ENCODE measurements around the gene NFX1. TPM values are rescaled to one million over a fixed set of nuclear protein-coding genes. Genes with fewer than 3 reads are reported as not detected.

Gene NFX1
- total RNA-seq (10 to 100 TPM; 32.2 to 42.0 TPM), total RNA-seq (73.5 to 84.1 reads per million in 2 donors)

DNA sequence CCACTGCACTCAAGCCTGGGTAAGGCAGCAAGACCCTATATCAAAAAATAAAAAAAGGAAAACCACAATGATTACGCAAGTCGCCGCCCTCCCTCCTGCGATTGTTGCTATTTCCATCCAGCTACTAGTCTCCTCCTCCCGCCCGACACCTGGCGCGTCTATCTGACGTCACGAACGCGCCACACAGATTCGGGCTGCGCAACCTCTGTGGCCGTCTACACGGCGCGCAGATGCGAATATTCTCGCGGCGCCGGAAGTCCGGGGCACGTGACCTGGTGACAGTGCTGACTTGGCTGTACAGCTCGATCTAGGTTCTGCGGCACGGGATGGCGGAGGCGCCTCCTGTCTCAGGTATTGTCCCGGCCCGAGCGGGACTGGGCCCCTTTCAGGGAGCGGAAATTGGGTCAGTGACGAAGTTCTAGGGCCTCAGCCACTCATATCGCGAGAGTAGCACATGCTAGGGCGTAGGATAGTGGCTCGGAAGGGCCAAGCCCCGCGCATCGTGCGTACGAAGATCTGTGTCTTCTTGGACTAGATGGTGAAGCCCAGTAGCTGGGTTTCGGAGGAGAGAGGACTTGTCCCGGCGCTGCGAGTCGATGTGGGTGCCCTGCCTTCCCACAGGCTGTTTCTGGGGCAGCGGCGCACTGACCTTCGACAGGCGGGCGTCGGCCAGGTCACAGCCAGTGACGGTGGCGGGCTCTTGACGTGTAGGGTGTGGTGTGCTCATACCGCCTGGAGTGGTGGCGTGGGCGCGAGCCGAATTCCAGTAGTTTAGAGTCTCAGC, at the start of gene NFX1:
TSS of gene NFX1 (plus strand) at position 270 of the 784 bp plus-strand sequence. CDS start at position 327, 57 bp downstream.
- DNase-seq (peak; percentile 94 to 97 (median 97)), ATAC-seq (peak; percentile 88)
- Mint-ChIP-seq H3K27me3 (no peaks in the 10 kb centered on the region), H3K36me3 (ENCODE audit: low read depth) (peaks cover 7% of the 10 kb centered on the region), H3K4me1 (peaks cover 36% of the 10 kb centered on the region), H3K27ac (peak within 1 kb of the TSS; percentile 98), H3K4me3 (peak within 1 kb of the TSS; percentile 85)
- H3K9me3 ChIP-seq (ENCODE audit: control insufficient read depth, low read length, poor library complexity, severe bottlenecking), result no peaks in the 10 kb centered on the region

DNA sequence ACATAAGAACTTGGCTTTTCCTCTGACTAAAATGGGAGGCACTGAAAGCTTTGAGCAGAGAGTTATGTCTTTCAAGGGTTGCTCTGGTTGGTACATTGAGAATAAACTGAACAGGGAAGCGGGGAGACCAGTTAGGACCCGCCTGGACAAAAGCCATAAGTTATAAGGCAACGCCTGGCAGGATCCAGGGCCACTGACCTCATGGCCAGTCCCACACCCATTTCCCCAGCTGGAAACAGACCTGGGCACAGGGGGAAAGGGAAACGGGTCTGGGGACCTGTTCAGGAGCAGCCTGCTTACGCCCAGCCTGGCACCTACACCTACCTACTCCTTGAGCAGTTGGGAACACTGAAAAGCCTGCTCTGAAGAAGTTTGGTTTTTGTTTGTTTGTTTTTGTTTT, 49.0 kb upstream of the NFX1 start:
- H3K27ac Mint-ChIP-seq, result no peak overlapping the region
- peaks cover 14% of the 10 kb centered on the region for H3K27me3 Mint-ChIP-seq
- H3K9me3 ChIP-seq (ENCODE audit: control insufficient read depth, low read length, poor library complexity, severe bottlenecking), result no peaks in the 10 kb centered on the region
- ATAC-seq (no peak), DNase-seq (no peak)
- no peak overlapping the region for H3K4me3 Mint-ChIP-seq
- peaks cover 3% of the 10 kb centered on the region for H3K36me3 Mint-ChIP-seq (ENCODE audit: low read depth)
- H3K4me1 Mint-ChIP-seq, result peaks cover 2% of the 10 kb centered on the region

DNA sequence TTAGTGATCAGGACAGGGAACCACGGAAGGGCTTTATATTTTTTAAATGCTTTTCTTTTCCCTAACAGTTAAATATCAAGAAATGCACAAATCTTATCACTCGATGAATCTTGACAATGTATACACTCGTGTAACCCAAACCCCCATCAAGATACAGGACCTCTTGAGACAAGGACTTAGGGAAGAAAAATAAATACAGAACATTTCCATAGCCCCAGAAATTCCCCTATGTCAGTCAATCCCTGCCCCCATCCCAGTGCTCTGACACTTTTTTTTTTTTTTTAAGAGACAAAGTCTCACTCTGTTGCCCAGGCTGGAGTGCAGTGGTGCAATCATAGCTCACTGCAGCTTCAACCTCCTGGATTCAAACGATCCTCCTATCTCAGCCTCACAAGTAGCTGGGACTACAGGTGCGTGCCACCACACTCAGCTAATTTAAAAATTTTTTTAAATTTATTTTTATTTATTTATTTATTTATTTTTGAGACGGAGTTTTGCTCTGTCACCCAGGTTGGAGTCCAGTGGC, 47.6 kb upstream of the NFX1 start:
- no peak for DNase-seq
- Mint-ChIP-seq H3K4me3 (no peak overlapping the region), H3K27ac (no peak overlapping the region), H3K4me1 (peaks cover 2% of the 10 kb centered on the region), H3K36me3 (ENCODE audit: low read depth) (peaks cover 8% of the 10 kb centered on the region), H3K27me3 (peaks cover 14% of the 10 kb centered on the region)
- H3K9me3 ChIP-seq (ENCODE audit: control insufficient read depth, low read length, poor library complexity, severe bottlenecking), result no peaks in the 10 kb centered on the region
- ATAC-seq, result no peak

DNA sequence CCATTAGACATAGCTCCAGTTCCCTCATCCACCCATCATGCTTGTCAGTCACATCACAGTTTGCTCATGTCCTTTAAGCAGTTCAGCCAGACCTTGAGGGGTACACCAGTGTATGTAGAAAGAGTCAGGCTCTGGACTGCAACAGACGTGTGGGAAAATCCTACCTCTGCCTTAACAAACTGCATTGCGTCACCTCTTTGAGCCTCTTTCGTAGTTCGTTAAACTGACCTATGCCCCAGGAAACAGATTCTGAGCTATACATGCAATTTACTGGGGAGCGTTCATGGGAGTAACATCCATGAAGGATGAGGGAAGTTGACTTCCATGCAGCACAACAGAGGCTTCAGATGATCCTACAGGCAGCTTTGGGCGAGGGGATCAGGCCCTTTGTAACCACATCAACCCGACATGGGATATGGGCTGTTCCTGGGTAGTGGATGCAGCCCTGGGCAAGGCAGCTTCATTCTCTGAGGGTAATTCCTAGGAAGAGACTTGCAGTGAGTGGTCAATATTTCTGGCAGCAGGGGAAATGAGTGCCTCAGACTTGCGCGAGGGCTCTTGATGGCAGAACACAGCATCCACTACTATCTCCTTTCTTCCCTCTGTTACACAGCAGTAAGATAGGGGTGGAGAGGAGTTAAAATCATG, 46.1 kb upstream of the NFX1 start:
- DNase-seq, result no peak
- Mint-ChIP-seq H3K27ac (no peak overlapping the region), H3K4me1 (peaks cover 5% of the 10 kb centered on the region), H3K36me3 (ENCODE audit: low read depth) (peaks cover 12% of the 10 kb centered on the region), H3K4me3 (no peak overlapping the region), H3K27me3 (peaks cover 14% of the 10 kb centered on the region)
- H3K9me3 ChIP-seq (ENCODE audit: control insufficient read depth, low read length, poor library complexity, severe bottlenecking), result no peaks in the 10 kb centered on the region
- ATAC-seq, result no peak

DNA sequence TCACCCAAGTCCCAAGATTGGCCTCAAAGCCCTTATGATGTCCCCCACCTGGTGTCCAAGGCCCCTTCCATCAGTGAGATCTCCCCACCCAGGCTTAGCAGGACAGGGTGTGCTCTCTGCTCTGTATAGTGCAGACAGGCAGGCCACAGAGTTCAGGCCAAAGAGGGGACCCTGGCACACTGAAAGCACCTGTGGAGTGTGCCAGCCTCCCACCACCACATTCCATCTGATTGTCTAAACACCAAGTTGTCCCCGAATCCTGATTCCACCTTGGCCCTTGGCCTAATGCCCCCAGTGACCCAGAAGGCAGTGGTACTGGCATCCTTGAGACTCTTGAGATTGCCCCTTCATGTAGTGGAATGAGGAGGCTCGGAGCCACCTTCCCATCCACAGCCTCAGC, 45.0 kb upstream of the NFX1 start:
- Mint-ChIP-seq H3K4me3 (no peak overlapping the region), H3K4me1 (peaks cover 5% of the 10 kb centered on the region), H3K27me3 (peaks cover 8% of the 10 kb centered on the region), H3K36me3 (ENCODE audit: low read depth) (peaks cover 14% of the 10 kb centered on the region), H3K27ac (peak overlapping the region; percentile 54)
- no peak for DNase-seq
- no peak for ATAC-seq
- no peaks in the 10 kb centered on the region for H3K9me3 ChIP-seq (ENCODE audit: control insufficient read depth, low read length, poor library complexity, severe bottlenecking)

DNA sequence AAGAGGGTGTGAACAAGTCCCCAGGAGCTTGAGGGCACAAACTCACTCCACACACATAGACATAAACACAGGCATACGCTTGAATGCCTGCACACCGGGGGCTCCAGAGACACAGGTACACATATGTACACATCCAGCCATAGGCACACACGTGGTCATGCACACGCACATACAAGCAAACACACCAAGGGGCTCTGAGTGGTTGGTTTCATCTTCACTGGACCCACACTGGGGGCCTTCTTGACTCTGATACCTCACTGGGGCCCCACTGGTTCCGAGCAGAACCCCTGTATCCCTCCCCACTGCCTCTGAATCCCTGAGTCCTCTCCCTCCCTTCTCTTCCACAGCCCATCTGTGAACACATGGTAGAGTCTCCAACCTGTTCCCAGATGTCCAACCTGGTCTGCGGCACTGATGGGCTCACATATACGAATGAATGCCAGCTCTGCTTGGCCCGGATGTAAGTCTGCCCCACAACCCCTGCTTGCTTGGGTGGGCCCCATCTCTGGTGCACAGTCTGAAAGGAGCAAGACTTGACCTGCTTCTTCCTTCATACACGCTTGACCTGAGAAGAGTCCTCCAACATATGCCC, 44.0 kb upstream of the NFX1 start:
- no peak for DNase-seq
- peaks cover 11% of the 10 kb centered on the region for H3K36me3 Mint-ChIP-seq (ENCODE audit: low read depth)
- H3K4me1 Mint-ChIP-seq, result peaks cover 5% of the 10 kb centered on the region
- no peak for ATAC-seq
- H3K27ac Mint-ChIP-seq, result no peak overlapping the region
- no peak overlapping the region for H3K4me3 Mint-ChIP-seq
- H3K27me3 Mint-ChIP-seq, result no peaks in the 10 kb centered on the region
- no peaks in the 10 kb centered on the region for H3K9me3 ChIP-seq (ENCODE audit: control insufficient read depth, low read length, poor library complexity, severe bottlenecking)

DNA sequence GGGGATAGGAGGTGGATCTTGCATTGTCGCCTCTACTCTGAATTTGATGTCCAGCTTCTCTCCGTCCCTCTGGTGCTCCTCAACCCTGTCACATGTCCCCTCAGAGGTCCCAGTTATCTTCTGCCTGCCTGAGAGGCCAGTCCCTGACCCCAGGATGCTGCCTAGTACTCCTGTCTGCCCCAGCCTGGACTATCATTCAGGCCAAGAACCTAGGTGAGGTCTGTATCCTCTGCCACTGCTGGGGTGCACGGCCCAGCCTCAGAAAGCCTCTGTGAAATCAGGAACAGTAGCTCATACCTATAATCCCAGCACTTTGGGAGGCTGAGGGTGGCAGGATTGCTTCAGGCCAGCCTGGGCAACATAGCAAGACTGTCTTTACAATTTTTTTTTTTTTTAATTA, 41.7 kb upstream of the NFX1 start:
- Mint-ChIP-seq H3K4me1 (peaks cover 7% of the 10 kb centered on the region), H3K36me3 (ENCODE audit: low read depth) (peaks cover 18% of the 10 kb centered on the region), H3K4me3 (no peak overlapping the region), H3K27ac (no peak overlapping the region), H3K27me3 (no peaks in the 10 kb centered on the region)
- no peaks in the 10 kb centered on the region for H3K9me3 ChIP-seq (ENCODE audit: control insufficient read depth, low read length, poor library complexity, severe bottlenecking)
- DNase-seq (no peak), ATAC-seq (no peak)

DNA sequence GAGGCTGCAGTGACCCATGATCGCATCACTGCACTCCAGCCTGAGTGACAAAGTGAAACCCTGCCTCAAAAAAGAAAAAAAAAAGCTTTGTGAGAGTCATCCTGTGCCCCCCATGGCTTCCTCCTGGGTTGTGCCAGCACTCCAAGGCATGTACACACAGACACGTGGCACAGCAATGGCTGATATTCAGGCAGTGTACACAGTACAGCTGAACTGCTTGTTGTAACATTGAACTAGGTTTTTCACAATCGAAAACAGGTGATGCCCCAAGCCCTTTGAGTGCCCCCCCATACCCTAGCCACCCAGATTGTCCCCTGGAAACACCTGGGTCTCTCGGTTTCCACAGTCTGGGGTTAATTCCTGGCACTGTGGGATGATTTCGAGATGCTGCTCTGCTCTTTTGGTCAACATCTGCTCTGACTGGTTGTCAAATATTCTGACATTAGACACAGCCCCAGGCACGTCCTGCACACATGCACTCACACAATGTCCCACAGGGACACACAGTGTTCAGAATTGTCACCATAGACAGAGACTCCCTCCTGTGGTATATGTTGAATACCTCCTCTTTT, 41.1 kb upstream of the NFX1 start:
- H3K9me3 ChIP-seq (ENCODE audit: control insufficient read depth, low read length, poor library complexity, severe bottlenecking), result no peaks in the 10 kb centered on the region
- ATAC-seq (no peak), DNase-seq (no peak)
- Mint-ChIP-seq H3K27ac (no peak overlapping the region), H3K27me3 (no peaks in the 10 kb centered on the region), H3K4me1 (peaks cover 7% of the 10 kb centered on the region), H3K36me3 (ENCODE audit: low read depth) (peaks cover 18% of the 10 kb centered on the region), H3K4me3 (no peak overlapping the region)

DNA sequence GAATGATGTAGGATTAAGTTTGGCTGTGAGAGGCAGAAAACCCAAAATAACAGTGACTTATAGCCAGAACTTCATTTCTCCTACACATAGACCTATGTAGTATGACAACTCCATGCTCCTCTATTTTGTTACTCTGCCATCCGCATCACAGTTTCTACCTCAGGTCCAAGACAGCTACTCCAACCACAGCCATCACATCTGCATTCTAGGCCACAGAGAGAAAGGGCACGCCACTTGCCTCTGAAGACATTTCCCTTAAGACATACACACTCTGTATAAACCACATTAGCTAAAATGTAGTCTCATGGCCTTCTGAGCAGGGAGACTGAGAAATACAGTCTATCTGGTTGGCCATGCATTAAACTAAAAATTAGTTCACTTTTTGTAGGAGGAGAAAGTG, 40.3 kb upstream of the NFX1 start:
- Mint-ChIP-seq H3K4me3 (no peak overlapping the region), H3K4me1 (peaks cover 7% of the 10 kb centered on the region), H3K27ac (no peak overlapping the region), H3K27me3 (no peaks in the 10 kb centered on the region), H3K36me3 (ENCODE audit: low read depth) (peaks cover 18% of the 10 kb centered on the region)
- H3K9me3 ChIP-seq (ENCODE audit: control insufficient read depth, low read length, poor library complexity, severe bottlenecking), result no peaks in the 10 kb centered on the region
- DNase-seq (no peak), ATAC-seq (no peak)

DNA sequence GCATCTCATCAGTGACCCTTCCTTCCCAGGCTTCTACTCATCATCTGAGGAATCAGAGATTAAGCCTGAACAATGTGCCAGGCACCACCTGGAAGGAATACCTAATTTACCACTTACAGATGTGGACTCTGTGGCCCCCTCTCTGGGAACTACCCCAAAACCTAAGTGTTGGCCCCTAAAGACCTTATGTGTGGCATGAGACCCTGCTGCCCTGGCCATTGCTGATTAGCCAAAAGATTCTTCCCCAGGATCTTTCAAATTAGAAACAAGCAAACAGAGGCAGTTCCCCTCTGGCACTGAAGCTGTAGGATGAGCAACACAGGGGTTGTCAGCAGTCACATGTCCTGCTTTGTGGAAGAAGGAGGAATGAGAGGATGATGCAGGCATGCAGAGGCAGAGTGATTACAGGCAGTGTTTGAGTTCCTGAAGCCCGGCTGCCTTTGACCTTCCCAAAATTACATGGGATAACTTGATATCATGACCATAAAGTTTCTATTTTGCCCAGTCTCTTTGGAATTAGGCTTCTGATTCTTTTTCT, 39.8 kb upstream of the NFX1 start:
- DNase-seq (no peak), ATAC-seq (no peak)
- H3K9me3 ChIP-seq (ENCODE audit: control insufficient read depth, low read length, poor library complexity, severe bottlenecking), result no peaks in the 10 kb centered on the region
- Mint-ChIP-seq H3K4me1 (peaks cover 7% of the 10 kb centered on the region), H3K27me3 (no peaks in the 10 kb centered on the region), H3K4me3 (no peak overlapping the region), H3K27ac (no peak overlapping the region), H3K36me3 (ENCODE audit: low read depth) (peaks cover 18% of the 10 kb centered on the region)

DNA sequence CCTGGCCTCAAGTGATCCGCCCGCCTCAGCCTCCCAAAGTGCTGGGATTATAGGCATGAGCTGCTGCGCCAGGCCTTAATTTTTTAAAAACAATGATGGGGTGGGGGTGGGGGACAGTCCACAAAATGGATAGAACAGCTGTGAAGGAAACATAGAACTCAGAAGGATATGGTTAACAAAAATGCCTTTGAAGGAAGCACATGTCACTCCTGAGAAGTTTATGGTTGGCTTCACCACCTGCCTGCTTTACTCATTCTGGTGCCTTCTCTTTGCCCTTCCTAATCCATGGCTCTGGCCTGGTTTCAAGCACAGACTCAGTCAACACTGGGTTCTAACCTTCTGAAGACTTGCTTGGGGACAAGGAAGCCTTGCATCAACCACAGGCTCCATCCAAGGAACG, 36.1 kb upstream of the NFX1 start:
- peaks cover 12% of the 10 kb centered on the region for H3K36me3 Mint-ChIP-seq (ENCODE audit: low read depth)
- no peak overlapping the region for H3K4me3 Mint-ChIP-seq
- H3K27ac Mint-ChIP-seq, result no peak overlapping the region
- H3K27me3 Mint-ChIP-seq, result no peaks in the 10 kb centered on the region
- no peaks in the 10 kb centered on the region for H3K9me3 ChIP-seq (ENCODE audit: control insufficient read depth, low read length, poor library complexity, severe bottlenecking)
- H3K4me1 Mint-ChIP-seq, result peaks cover 9% of the 10 kb centered on the region
- DNase-seq (no peak), ATAC-seq (no peak)

DNA sequence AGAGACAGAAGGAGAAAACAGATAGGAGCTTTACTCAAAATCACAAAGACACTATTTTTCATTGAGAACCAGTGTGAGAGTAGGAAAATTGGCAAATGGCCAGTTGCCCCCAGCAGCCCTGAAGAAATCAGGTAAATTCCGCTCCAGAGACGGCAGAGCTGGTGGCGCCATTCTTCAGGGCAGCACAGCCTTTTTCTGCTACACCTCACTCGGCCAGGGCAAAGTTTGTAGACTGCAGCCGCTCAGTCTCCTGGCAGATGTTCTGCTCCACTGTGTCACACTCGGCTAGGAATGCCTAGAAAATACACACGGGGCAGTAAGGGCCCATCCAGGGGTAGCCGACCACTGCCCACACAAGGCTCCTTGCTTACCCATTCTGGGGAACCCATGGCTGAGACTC, 35.3 kb upstream of the NFX1 start:
- Mint-ChIP-seq H3K4me3 (no peak overlapping the region), H3K27ac (no peak overlapping the region), H3K36me3 (ENCODE audit: low read depth) (peaks cover 10% of the 10 kb centered on the region), H3K4me1 (peaks cover 7% of the 10 kb centered on the region), H3K27me3 (no peaks in the 10 kb centered on the region)
- no peaks in the 10 kb centered on the region for H3K9me3 ChIP-seq (ENCODE audit: control insufficient read depth, low read length, poor library complexity, severe bottlenecking)
- DNase-seq (no peak), ATAC-seq (no peak)

DNA sequence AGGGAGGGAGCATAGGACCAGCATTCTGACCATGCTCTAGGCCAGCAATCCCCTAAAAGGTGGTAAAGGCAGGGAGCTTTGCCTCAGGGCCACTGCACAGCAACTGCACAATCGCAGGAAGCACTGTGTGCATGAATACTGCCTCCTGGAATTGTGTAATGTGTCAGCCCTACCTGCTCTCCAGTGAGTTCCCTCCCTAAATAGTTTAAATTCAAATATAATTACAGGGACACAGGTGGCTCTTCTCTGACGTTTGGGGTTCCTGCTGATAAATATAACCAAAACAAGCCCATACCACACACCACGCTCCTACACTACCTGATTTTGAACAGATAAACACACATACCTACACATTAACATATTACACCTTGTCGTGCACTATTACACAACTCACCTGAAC, 34.8 kb upstream of the NFX1 start:
- DNase-seq, result no peak

More for the DNA sequence above, 34.8 kb upstream of the NFX1 start:
- Mint-ChIP-seq H3K36me3 (ENCODE audit: low read depth) (peaks cover 12% of the 10 kb centered on the region), H3K4me1 (peaks cover 7% of the 10 kb centered on the region), H3K27ac (no peak overlapping the region), H3K4me3 (no peak overlapping the region), H3K27me3 (no peaks in the 10 kb centered on the region)
- ATAC-seq, result no peak
- no peaks in the 10 kb centered on the region for H3K9me3 ChIP-seq (ENCODE audit: control insufficient read depth, low read length, poor library complexity, severe bottlenecking)

Measured in T-helper 17 cell (primary cell).